ENCODE results near the gene KCNG2. TPM values are rescaled to one million over a fixed set of nuclear protein-coding genes. Genes with fewer than 3 reads are reported as not detected.
A peak's percentile ranks its signal among the peaks of the same experiment; 100 is the strongest.

KCNG2 gene
- total and polyA plus RNA-seq, 4 donors, result 0.03 to 0.23 (median 0.08) TPM; not detected in 1

GRCh38 chr18:79940814-79941472 lies 143.2 kb downstream of the KCNG2 start:
- H3K9ac ChIP-seq (ENCODE audit: low read depth in 1 of 2, low read length in 2 of 2), result no peak overlapping the region
- TF ChIP-seq GABPA (IDR thresholded peaks at IDR 0.05 in 1 of 2, conservative IDR thresholded peaks at IDR 0.05 in 1 of 2), result no peak
- TF ChIP-seq JUND (IDR thresholded peaks at IDR 0.05), result no peak
- no peak for TF ChIP-seq RXRA (IDR thresholded peaks at IDR 0.05)
- TF ChIP-seq CTCF (IDR thresholded peaks at IDR 0.05; ENCODE audit: low read depth, low read length, missing input control), result no peak
- no peak for TF ChIP-seq EGR1 (IDR thresholded peaks at IDR 0.05; ENCODE audit: low read depth in 2 of 2)
- TF ChIP-seq YY1 (IDR thresholded peaks at IDR 0.05), result no peak
- TF ChIP-seq TAF1 (conservative IDR thresholded peaks at IDR 0.05), result no peak
- no peak for TF ChIP-seq ZBTB33 (IDR thresholded peaks at IDR 0.05)
- no peak for TF ChIP-seq NR2F2 (IDR thresholded peaks at IDR 0.05)
- no peak for TF ChIP-seq RAD21 (IDR thresholded peaks at IDR 0.05)
- TF ChIP-seq HNF4G (IDR thresholded peaks at IDR 0.05), result no peak
- no peak for TF ChIP-seq REST (IDR thresholded peaks at IDR 0.05)
- TF ChIP-seq SP1 (IDR thresholded peaks at IDR 0.05), result no peak
- TF ChIP-seq FOXA2 (IDR thresholded peaks at IDR 0.05), result no peak
- H3K4me3 ChIP-seq (ENCODE audit: low read depth in 1 of 3, low read length in 3 of 3), result no peak overlapping the region
- H3K4me1 ChIP-seq (ENCODE audit: control insufficient read depth in 4 of 4, insufficient read depth in 4 of 4, low read length in 3 of 4), result peaks cover 55 to 97% (median 93%) of the 10 kb centered on the region in 4 donors
- 46% methylated on average over 17 of the region's 17 CpGs for WGBS
- H3K27ac ChIP-seq (ENCODE audit: low read depth in 1 of 2, low read length in 2 of 2), result peak overlapping the region; percentile 16 to 47
- peaks cover 3 to 12% (median 10%) of the 10 kb centered on the region in 4 donors for H3K36me3 ChIP-seq (ENCODE audit: control insufficient read depth in 4 of 4, insufficient read depth in 3 of 4, low read depth in 1 of 4, low read length in 3 of 4)
- no peaks in the 10 kb centered on the region for H3K27me3 ChIP-seq (ENCODE audit: control insufficient read depth in 4 of 4, insufficient read depth in 4 of 4, low read length in 3 of 4)
- peak; percentile 34 for DNase-seq (ENCODE audit: low spot score)
- H3K9me3 ChIP-seq (ENCODE audit: control insufficient read depth in 4 of 4, low read length in 3 of 4), result no peaks in the 10 kb centered on the region

GRCh38 chr18:79941473-79942119 lies 143.9 kb downstream of the KCNG2 start:
- 39% methylated on average over 16 of the region's 16 CpGs for WGBS
- H3K27ac ChIP-seq (ENCODE audit: low read depth in 1 of 2, low read length in 2 of 2), result peak overlapping the region; percentile 3 to 47
- H3K4me1 ChIP-seq (ENCODE audit: control insufficient read depth in 4 of 4, insufficient read depth in 4 of 4, low read length in 3 of 4), result peaks cover 54 to 97% (median 93%) of the 10 kb centered on the region in 4 donors
- DNase-seq (ENCODE audit: low spot score), result peak; percentile 32
- peaks cover 3 to 12% (median 10%) of the 10 kb centered on the region in 4 donors for H3K36me3 ChIP-seq (ENCODE audit: control insufficient read depth in 4 of 4, insufficient read depth in 3 of 4, low read depth in 1 of 4, low read length in 3 of 4)
- H3K9ac ChIP-seq (ENCODE audit: low read depth in 1 of 2, low read length in 2 of 2), result peak overlapping the region in 1 of 2 donors; percentile 73
- no peaks in the 10 kb centered on the region for H3K27me3 ChIP-seq (ENCODE audit: control insufficient read depth in 4 of 4, insufficient read depth in 4 of 4, low read length in 3 of 4)
- H3K9me3 ChIP-seq (ENCODE audit: control insufficient read depth in 4 of 4, low read length in 3 of 4), result no peaks in the 10 kb centered on the region
- H3K4me3 ChIP-seq (ENCODE audit: low read depth in 1 of 3, low read length in 3 of 3), result no peak overlapping the region
- TF ChIP-seq HNF4G (IDR thresholded peaks at IDR 0.05), result peak; percentile 44
- peak; percentile 75 to 84 for TF ChIP-seq HNF4A (conservative IDR thresholded peaks at IDR 0.05)
- no peak for TF ChIP-seq CTCF (IDR thresholded peaks at IDR 0.05; ENCODE audit: low read depth, low read length, missing input control)
- no peak for TF ChIP-seq REST (IDR thresholded peaks at IDR 0.05)
- no peak for TF ChIP-seq EGR1 (IDR thresholded peaks at IDR 0.05; ENCODE audit: low read depth in 2 of 2)
- no peak for TF ChIP-seq TAF1 (conservative IDR thresholded peaks at IDR 0.05)

Data from liver (tissue), 9 donors.